ENCODE results near the gene CCBE1. TPM values are rescaled to one million over a fixed set of nuclear protein-coding genes. Genes with fewer than 3 reads are reported as not detected.
A peak's percentile ranks its signal among the peaks of the same experiment; 100 is the strongest.

CCBE1 gene
- total and polyA plus RNA-seq, 4 donors, result 3.4 to 59.0 (median 21.9) TPM

DNA sequence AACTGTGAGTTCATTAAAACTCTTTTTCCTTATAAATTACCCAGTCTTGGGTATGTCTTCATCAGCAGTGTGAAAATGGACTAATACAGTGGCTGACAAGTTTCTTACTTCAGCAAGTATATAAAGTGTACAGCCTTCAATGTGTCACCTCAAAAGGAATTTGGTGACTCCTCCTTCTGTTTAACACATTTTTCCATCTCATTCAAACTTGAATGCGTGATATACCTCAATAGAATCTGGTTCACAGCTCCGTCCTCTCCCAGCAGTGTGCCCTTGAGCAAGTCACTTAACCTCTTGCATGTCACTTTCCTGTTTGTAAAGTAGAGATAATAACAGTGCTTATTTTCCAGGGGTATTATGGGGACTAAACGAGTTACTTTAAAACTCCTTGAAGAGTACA is 159.6 kb downstream of the CCBE1 start:
- TF ChIP-seq, protein P1, sequence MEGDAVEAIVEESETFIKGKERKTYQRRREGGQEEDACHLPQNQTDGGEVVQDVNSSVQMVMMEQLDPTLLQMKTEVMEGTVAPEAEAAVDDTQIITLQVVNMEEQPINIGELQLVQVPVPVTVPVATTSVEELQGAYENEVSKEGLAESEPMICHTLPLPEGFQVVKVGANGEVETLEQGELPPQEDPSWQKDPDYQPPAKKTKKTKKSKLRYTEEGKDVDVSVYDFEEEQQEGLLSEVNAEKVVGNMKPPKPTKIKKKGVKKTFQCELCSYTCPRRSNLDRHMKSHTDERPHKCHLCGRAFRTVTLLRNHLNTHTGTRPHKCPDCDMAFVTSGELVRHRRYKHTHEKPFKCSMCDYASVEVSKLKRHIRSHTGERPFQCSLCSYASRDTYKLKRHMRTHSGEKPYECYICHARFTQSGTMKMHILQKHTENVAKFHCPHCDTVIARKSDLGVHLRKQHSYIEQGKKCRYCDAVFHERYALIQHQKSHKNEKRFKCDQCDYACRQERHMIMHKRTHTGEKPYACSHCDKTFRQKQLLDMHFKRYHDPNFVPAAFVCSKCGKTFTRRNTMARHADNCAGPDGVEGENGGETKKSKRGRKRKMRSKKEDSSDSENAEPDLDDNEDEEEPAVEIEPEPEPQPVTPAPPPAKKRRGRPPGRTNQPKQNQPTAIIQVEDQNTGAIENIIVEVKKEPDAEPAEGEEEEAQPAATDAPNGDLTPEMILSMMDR (IDR thresholded peaks at IDR 0.05; ENCODE audit: control extremely low read depth, extremely low read depth), result no peak
- ATAC-seq (ENCODE audit: insufficient read depth, low FRiP score) (no peak), DNase-seq (no peak)
- peaks cover 0 to 32% (median 0%) of the 10 kb centered on the region in 5 donors for H3K4me1 ChIP-seq (ENCODE audit: control insufficient read depth in 5 of 5, insufficient read depth in 5 of 5, low read length in 5 of 5)
- no peaks in the 10 kb centered on the region for H3K9me3 ChIP-seq (ENCODE audit: control insufficient read depth in 4 of 4, insufficient read depth in 3 of 4, low read length in 3 of 4)
- WGBS, 2 donors, result 71 to 83% methylated on average over 3 of the region's 3 CpGs
- H3K4me3 ChIP-seq, result no peak overlapping the region
- no peak overlapping the region for H3K9ac ChIP-seq (ENCODE audit: insufficient read depth in 1 of 2, low read length in 2 of 2)
- H3K27ac ChIP-seq (ENCODE audit: low read depth in 1 of 2, low read length in 1 of 2), result no peak overlapping the region
- no peaks in the 10 kb centered on the region for H3K36me3 ChIP-seq (ENCODE audit: control insufficient read depth in 4 of 4, insufficient read depth in 4 of 4, low read length in 4 of 4)
- no peaks in the 10 kb centered on the region for H3K27me3 ChIP-seq (ENCODE audit: control insufficient read depth in 3 of 3, insufficient read depth in 3 of 3, low read length in 2 of 3)

DNA sequence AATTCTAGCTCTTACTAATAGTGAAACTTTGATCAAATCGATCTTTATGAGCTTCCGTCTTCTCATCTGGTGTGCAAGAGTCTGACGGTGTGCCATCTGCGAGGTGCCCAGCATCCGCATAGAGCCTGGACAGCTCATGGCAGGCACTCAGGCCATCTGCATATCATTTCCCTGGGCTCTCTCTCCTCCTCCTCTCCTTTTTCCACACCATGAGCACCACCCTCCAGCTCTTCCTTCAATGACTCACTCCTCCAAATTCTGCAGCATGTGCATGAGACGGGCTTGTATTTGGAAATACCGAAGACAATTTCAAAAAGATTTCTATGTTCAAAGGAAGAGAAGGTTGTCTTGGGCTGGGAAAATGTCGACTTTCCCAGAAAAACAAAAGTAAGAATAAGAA is 161.1 kb downstream of the CCBE1 start:
- WGBS, 2 donors, result 84 to 89% methylated on average over 8 of the region's 8 CpGs
- no peak for ATAC-seq (ENCODE audit: insufficient read depth, low FRiP score)
- TF ChIP-seq, protein P1 (IDR thresholded peaks at IDR 0.05; ENCODE audit: control extremely low read depth, extremely low read depth), result no peak

DNA sequence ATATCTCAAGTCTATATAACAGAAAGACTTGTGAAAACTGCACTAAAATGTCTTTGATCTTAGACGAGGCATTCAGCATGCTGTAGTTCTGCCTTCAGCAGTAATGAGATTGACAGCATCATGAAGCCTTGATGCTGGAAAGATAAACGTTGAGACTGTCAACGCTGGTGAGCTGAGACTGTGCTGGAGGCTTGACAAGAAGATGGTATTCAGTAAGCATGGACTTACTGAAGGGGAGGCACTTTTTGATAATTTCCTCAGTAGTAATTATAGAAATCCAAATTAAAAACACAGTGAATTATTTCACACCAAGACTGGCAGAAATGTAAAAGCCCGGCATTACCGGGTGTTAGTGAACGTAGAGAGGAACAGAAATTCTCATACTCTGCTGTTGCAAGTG is 162.2 kb downstream of the CCBE1 start:
- Histone ChIP-seq H3K36me3 (ENCODE audit: control insufficient read depth in 4 of 4, insufficient read depth in 4 of 4, low read length in 4 of 4) (no peaks in the 10 kb centered on the region), H3K9me3 (ENCODE audit: control insufficient read depth in 4 of 4, insufficient read depth in 3 of 4, low read length in 3 of 4) (no peaks in the 10 kb centered on the region), H3K4me1 (ENCODE audit: control insufficient read depth in 5 of 5, insufficient read depth in 5 of 5, low read length in 5 of 5) (peaks cover 0 to 23% (median 0%) of the 10 kb centered on the region in 5 donors), H3K27me3 (ENCODE audit: control insufficient read depth in 3 of 3, insufficient read depth in 3 of 3, low read length in 2 of 3) (no peaks in the 10 kb centered on the region), H3K27ac (ENCODE audit: low read depth in 1 of 2, low read length in 1 of 2) (no peak overlapping the region), H3K4me3 (no peak overlapping the region), H3K9ac (ENCODE audit: insufficient read depth in 1 of 2, low read length in 2 of 2) (peak overlapping the region in 1 of 2 donors; percentile 9)
- TF ChIP-seq, protein P1 (IDR thresholded peaks at IDR 0.05; ENCODE audit: control extremely low read depth, extremely low read depth), result no peak
- no peak for DNase-seq
- WGBS, 2 donors, result 62 to 63% methylated on average over 6 of the region's 6 CpGs
- ATAC-seq (ENCODE audit: insufficient read depth, low FRiP score), result no peak

More for the DNA sequence above, 161.1 kb downstream of the CCBE1 start:
- DNase-seq, result no peak
- Histone ChIP-seq H3K4me1 (ENCODE audit: control insufficient read depth in 5 of 5, insufficient read depth in 5 of 5, low read length in 5 of 5) (peaks cover 0 to 34% (median 0%) of the 10 kb centered on the region in 5 donors), H3K27me3 (ENCODE audit: control insufficient read depth in 3 of 3, insufficient read depth in 3 of 3, low read length in 2 of 3) (no peaks in the 10 kb centered on the region), H3K4me3 (no peak overlapping the region), H3K9me3 (ENCODE audit: control insufficient read depth in 4 of 4, insufficient read depth in 3 of 4, low read length in 3 of 4) (no peaks in the 10 kb centered on the region), H3K9ac (ENCODE audit: insufficient read depth in 1 of 2, low read length in 2 of 2) (no peak overlapping the region), H3K36me3 (ENCODE audit: control insufficient read depth in 4 of 4, insufficient read depth in 4 of 4, low read length in 4 of 4) (no peaks in the 10 kb centered on the region), H3K27ac (ENCODE audit: low read depth in 1 of 2, low read length in 1 of 2) (no peak overlapping the region)

DNA sequence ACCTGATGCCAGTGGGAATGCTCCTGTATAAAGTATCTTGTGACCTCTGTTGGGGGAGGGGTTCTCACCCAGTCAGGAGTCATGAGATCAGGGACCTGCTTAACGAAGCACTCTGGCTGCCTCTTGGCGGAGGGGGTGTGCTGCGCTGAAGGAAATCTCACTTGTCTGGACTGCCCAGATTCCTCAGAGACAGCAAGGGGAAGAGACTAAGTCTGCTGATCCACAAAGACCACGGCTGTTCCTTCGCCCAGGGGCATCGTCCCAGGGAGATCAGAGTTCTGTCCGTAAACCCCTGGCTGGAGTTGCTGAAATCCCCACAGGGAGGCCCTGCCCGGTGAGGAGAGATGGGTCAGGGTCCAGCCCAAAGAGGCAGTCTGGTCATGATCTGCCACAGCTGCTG is 168.4 kb downstream of the CCBE1 start:
- TF ChIP-seq, protein P1 (IDR thresholded peaks at IDR 0.05; ENCODE audit: control extremely low read depth, extremely low read depth), result no peak
- DNase-seq (no peak), ATAC-seq (ENCODE audit: insufficient read depth, low FRiP score) (no peak)
- H3K4me3 ChIP-seq, result no peak overlapping the region
- no peaks in the 10 kb centered on the region for H3K9me3 ChIP-seq (ENCODE audit: control insufficient read depth in 4 of 4, insufficient read depth in 3 of 4, low read length in 3 of 4)
- no peaks in the 10 kb centered on the region for H3K27me3 ChIP-seq (ENCODE audit: control insufficient read depth in 3 of 3, insufficient read depth in 3 of 3, low read length in 2 of 3)
- no peak overlapping the region for H3K27ac ChIP-seq (ENCODE audit: low read depth in 1 of 2, low read length in 1 of 2)
- H3K36me3 ChIP-seq (ENCODE audit: control insufficient read depth in 4 of 4, insufficient read depth in 4 of 4, low read length in 4 of 4), result peaks cover 0 to 5% (median 0%) of the 10 kb centered on the region in 4 donors
- WGBS, 2 donors, result 87 to 92% methylated on average over 8 of the region's 8 CpGs
- H3K9ac ChIP-seq (ENCODE audit: insufficient read depth in 1 of 2, low read length in 2 of 2), result no peak overlapping the region
- H3K4me1 ChIP-seq (ENCODE audit: control insufficient read depth in 5 of 5, insufficient read depth in 5 of 5, low read length in 5 of 5), result peaks cover 0 to 8% (median 0%) of the 10 kb centered on the region in 5 donors
